ENCODE results near the gene CCR9.
"Not testable (repeated sequence)": the region's sequence is repeated elsewhere in the genome, so short reads cannot be mapped to it uniquely, and the experiment has no call there.

The CCR9 gene, protein sequence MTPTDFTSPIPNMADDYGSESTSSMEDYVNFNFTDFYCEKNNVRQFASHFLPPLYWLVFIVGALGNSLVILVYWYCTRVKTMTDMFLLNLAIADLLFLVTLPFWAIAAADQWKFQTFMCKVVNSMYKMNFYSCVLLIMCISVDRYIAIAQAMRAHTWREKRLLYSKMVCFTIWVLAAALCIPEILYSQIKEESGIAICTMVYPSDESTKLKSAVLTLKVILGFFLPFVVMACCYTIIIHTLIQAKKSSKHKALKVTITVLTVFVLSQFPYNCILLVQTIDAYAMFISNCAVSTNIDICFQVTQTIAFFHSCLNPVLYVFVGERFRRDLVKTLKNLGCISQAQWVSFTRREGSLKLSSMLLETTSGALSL

GRCh38 chr3:45885979-45886705 lies at the start of gene CCR9:
Gene CCR9 (plus strand): TSS chr3:45886543. CDS start chr3:45894934, 8,391 bp downstream.
- no peak for DNase-seq

DNA sequence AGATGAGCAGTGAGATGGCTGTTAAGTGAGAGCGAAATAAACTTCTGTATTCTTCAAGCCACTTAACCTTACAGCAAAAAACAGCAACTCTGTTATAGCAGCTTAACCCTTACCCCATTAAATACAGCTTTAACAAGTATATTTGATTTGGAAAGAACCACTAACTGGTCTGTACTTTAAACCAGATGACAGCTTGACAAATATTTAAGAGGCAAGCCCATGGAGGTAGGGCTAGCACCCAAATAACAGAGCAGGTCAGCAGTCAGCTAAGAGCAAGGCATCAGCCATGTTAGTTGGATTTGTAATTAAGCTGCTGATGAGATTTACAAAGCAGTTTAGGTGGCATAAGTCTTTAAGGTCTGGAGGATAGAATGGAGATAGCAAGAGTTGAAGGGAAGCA lies 47.9 kb upstream of the CCR9 start:
- no peak for DNase-seq

DNA sequence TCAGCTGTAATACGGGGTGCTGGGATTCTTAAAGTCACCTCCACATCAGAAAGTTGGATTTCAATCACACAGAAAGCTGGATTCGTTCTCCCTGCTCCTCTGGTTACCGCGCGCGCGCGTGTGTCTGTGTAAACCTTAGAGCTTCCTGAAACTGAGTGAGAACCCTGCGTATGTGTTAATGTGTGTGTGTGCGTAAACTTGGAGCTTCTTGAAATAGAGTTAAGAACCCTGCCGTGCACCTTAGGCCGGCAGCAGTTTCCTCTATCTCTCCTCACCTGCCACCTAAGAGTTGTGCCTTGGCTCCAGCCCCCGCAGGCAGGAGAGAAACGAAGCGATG lies 45.0 kb upstream of the CCR9 start:
- DNase-seq = no peak

DNA sequence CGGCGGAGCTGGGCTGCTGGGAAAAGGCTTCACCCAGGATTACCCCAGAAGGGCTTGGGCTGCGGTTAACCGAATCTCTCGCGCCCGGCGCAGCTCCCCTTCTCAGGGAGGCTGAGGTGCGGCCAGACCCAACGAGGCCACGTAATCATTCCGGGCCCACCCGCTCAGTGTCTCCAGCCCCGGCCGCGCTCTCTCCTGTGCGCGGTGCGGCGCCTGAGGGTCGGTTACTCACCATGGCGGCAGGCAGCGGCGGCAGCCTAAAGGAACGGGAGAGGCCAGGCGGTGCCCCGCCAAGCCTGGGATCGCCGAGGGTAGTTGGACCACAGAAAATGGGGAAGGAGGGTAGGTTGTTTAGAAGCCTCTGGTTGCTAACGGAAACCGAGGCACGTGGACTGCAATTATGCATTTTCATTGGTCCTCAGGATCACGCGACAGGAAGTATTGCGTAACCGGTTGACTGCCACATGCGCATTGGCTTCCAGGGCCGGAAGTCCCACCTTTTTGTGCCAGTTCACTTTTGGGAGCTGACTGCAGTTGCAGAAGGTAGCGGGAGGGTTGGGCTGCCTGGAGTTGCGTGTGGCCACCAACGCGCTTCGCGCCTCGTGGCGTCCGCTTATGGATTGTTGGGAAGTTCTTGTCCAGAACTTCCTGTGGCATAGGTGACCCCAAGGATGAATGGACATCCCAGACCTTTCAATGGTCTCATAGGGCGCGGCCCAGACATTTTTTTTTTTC lies 44.4 kb upstream of the CCR9 start, which contains the start of gene LZTFL1:
LZTFL1 (minus strand) TSS at position 363 of the 735 bp plus-strand sequence; CDS start at position 235, 128 bp downstream.
- DNase-seq = peak; percentile 97

DNA sequence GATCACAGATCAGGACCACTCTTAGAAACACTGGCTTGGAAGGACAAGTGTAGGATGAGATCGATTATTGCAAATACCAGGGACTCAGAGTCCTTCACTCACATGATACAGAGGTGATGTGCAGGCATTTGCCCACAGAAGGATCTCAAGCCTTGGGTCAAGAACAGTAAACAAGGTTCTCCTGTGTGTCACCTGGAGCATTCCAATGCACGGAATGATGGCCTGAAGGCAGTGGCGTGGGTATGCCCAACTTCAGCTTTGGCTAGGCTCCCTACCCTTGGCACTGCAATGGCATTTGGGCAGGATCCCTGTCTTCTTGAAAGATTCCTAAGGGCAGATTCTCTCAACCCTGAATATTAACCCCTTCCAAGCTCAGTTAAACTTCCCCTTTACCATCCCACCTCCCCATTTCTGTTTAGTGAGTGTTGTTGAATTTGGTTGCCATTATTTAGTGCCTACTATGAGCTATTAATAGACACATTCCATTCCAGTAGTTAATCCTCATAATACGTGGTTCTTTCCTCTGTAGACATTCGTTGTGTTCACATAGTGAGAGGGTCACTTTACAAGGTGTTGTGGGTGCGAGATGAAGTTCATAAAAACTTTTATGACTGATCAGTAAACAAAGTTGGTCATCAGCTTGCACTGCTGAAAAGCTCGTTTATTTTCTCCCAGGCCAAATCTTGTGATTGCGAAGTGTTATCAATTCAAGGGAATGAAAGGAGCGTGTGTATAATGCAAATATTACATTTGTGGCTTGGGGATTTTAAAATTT lies 43.3 kb upstream of the CCR9 start:
- no peak for DNase-seq

DNA sequence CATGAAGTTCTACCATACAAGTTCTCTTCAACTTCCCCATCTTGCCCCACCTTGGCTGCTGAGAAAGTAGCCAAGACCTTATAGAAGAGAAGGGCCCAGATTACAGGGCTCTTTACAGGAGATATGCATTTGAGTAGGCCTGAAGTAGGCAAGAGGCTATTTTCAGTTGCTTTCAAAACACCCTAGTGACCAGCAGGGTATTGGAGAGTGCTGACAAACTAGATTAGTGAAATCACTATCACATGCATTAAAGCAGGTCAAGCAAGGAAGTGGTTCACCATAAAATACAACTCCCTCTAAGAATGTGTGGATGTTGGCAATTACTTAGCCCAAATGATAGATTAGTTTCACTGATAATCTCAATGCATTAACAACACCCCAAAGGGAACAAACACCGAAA lies 41.7 kb upstream of the CCR9 start:
- DNase-seq = no peak

DNA sequence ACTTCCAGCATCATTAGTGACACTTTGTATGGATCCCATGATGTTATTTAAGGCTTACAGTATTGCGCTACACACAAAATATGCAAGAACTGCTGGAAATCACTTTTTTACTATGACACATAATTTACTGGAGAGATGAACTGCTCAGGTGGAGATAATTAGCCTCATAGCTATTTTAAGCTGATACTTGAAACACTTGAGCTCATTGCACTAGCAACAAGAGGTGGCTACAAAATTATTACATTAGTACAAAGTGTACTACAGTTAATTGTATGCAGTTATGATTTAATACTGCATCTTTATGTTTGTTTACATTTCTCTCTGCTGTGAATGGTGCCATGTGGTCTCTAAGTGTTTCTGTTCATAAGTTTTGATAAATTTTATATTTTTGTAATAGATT lies 38.0 kb upstream of the CCR9 start:
- DNase-seq = no peak

- DNase-seq = no peak
Observed at GRCh38 chr3:45852828-45853227, 33.5 kb upstream of the CCR9 start.

- not testable (repeated sequence) for DNase-seq
Observed at GRCh38 chr3:45856323-45856722, 30.0 kb upstream of the CCR9 start.

DNA sequence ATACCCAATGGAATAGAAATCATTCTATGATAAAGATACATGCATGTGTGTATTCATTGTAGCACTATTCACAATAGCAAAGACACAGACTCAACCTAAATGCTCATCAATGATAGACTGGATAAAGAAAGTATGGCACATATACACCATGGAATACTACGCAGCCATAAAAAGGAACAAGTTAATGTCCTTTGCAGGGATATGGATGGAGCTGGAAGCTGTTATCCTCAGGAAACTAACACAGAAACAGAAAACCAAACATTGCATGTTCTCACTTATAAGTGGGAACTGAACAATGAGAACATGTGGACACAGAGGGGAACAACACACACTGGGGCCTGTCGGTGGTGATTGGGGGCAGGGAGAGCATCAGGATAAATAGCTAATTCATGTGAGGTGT lies 29.3 kb upstream of the CCR9 start:
- DNase-seq = not testable (repeated sequence)

DNA sequence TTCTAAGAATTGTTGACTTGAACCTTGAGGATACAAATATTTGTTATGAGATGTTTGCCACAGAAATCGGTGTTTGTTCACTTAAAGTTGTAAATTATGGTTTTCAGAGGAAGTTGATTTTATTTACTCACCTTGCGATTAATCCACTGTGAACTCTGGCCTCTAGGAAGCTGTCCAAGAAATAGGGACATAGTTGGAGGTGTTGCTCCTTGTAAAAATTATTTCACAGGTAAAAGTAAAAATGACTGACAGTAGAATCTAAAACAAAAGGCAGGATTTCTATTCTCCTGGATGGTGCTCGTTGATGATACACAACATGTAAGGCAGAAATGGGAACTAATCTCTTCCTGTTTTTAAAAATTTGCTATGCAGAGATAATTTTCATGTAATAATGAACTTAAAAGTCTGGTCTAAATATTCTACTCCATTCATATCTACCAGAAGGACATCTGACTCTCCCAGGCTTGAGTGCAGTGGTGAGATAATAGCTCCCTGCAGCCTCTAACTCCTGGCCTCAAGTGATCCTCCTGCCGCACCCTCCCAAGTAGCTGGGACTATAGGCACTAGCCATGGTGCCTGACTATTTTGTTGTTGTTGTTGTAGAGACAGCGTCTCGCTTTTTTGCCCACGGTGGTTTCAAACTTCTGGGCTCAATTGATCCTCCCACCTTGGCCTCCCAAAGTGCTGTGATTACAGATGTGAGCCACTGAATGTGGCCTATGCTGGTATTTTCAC lies 27.4 kb upstream of the CCR9 start:
- DNase-seq = no peak

DNA sequence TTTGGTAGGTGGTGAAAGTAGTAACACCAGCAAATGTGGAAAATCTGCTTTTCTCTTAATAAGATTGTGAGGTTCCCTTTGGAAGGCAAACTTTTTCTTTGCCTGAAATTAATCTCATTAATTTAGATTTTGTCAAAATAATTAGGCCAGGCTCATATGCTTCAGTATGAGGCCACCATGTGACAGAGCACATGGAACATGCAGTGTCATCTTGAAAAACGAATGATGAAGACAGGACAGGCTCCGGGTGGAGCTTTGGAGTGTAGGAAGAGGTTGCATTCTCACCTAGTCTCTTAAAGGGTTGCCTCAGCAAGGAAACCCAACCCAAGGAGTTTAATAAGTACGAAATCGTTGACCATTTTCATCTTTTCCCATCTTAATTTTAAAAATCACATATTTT lies 25.9 kb upstream of the CCR9 start:
- DNase-seq = no peak

- DNase-seq = no peak
Observed at GRCh38 chr3:45861043-45861719, 25.2 kb upstream of the CCR9 start.

DNA sequence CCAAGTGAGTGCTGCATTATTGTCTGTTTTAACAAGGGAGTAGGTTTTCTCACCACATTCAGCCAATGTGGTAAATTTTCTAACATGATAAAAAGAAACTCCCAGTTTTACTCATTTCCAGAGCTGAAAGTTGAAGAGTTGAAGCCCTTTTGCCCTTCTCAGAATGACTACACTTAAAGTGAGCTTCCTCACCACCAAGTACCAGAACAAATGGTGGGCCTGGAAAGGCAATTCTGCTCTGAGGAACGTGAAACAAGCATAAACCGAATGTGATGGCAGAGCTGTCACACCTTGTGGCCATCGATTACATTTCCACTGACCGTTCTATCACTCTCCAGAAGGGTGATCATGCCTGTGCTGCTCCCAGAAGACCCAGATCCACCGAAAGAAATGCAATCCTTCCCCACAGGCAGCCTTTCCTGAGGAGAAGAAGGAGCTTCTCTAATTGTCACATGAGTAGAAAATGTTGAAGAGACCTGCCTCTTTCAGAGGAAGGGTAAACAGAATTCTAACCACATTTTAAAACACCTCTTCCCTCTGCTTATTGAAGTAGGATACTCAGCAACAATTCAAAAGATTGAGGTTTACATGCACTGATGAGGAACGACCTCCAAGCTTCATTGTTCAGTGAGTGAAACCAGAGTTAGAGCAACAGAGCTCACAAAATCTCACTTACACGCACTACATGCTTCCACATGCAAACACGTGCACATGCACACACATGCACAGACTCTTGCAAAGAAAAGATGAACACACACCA lies 21.4 kb upstream of the CCR9 start:
- DNase-seq = no peak

- DNase-seq = no peak
Observed at GRCh38 chr3:45865563-45865962, 20.8 kb upstream of the CCR9 start.

- DNase-seq = no peak
Observed at GRCh38 chr3:45868213-45868612, 18.1 kb upstream of the CCR9 start.

DNA sequence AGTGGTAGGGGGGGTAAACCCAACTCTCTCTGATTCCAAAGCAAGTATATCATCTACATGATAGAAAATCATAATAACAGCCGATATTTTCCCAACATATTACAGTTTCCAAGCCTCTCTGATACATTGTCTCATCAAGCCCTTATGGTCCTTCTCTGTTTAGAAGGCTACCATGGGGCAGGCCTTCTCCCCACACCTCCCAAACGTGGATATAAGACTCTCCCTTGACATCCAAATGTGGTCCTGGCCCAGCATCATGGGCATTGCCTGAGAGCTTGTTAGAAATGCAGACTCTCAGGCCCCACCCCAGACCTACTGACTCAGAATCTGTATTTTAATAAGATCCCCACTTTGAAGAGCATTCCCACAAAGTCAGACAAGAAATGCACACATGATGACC lies 17.7 kb upstream of the CCR9 start:
- DNase-seq = no peak

DNA sequence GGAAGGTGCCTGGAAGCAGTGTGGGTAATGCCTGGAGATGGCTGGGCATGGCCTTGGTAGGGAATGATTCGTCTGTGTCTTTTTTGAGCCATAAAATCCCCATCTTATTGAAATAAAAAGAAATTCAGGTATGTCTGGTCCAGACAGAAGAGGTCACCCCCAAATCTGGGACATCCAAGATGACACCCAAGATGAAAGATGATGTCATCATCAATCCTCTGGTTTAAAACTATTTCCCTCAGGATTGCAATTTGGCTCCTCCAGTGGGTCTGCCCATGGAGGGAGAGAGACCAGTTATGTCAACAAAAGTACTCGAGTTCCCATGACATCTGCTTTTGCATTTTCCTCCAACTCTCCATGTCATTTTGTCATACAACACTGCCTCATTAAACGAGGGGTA lies 16.7 kb upstream of the CCR9 start:
- no peak for DNase-seq

DNA sequence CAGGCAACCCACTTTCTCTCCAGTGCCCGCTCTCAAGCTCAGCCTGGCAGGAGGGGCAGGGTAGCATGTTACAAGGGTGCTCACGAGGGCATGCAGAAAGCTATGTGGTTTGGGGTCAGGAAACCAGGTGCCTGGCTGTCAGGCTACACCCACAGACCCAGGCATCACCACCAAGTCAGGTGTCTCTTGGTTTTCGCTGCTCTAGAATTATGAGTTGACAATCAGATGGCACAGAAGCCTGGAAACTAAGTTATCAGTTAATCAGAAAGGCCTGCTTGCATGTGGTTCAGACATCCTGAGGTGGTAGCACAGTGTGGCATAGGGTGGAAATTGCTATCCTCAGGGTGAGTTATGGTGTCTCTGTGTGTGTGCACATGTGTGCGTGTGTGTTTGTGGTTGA lies 16.2 kb upstream of the CCR9 start:
- no peak for DNase-seq

- no peak for DNase-seq
Observed at GRCh38 chr3:45871780-45872179, 14.6 kb upstream of the CCR9 start.

DNA sequence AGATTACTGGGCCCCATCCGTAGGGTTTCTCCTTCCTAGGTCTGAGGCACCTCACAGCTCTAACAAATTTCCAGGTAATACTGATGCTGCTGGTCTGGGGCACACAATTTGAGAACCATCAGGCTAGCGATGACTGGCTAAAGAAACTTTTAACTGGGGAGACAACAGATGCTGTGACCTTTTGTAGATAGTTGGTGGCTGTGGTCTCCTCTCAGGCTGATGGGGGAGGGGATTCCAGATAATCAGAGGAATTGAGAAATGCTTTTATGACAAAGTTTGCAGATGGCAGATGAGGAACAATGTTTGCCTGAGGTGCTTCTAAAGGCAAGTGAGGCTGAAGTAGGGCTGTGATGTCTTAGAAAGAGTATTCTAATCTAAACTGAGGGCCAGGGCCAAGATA lies 13.8 kb upstream of the CCR9 start:
- DNase-seq = no peak

Data from femur (tissue), 1 donor.